Activated CD8-positive, alpha-beta memory T cell treated with anti-CD3 and anti-CD28 coated beads, Interleukin-2, amount 10 ng/mL, durations not matched to agents 7 days and 5 days (primary cell): ENCODE results near the gene RGPD8. TPM values are rescaled to one million over a fixed set of nuclear protein-coding genes. Genes with fewer than 3 reads are reported as not detected.
"Not testable (repeated sequence)": the region's sequence is repeated elsewhere in the genome, so short reads cannot be mapped to it uniquely, and the experiment has no call there.

Source experiments
- ATAC-seq: fragments of 150-1000 bp; cut with Tn5 transposase; one replicate; pipeline ENCODE4 v1.10.0; 2021; ENCODE audit warnings: moderate library complexity
- CTCF ChIA-PET: fragments of 350-600 bp; sonication (Branson Sonifier 250); formaldehyde crosslinking; loops from one replicate; lab custom pipeline; 2021; ENCODE audit warnings: antibody characterized with exemption; lab: Charles Lee
- DNase-seq: peaks from one replicate; pipeline ENCODE4 v3.0.0-alpha.2; 2020
- H3K27ac Mint-ChIP-seq: one replicate; pipeline ENCODE4 v1.8.0; 2021; ENCODE audit warnings: mild to moderate bottlenecking, mixed read lengths
- H3K27me3 Mint-ChIP-seq: one replicate; pipeline ENCODE4 v1.8.0; 2021; ENCODE audit warnings: mixed read lengths
- H3K36me3 Mint-ChIP-seq: one replicate; pipeline ENCODE4 v1.8.0; 2021; ENCODE audit warnings: mild to moderate bottlenecking, mixed read lengths
- H3K4me1 Mint-ChIP-seq: one replicate; pipeline ENCODE4 v1.8.0; 2021; ENCODE audit warnings: mixed read lengths
- H3K4me3 Mint-ChIP-seq: one replicate; pipeline ENCODE4 v1.8.0; 2021; ENCODE audit warnings: mild to moderate bottlenecking, moderate library complexity, mixed read lengths
- H3K9me3 Mint-ChIP-seq: one replicate; pipeline ENCODE4 v1.8.0; 2022; ENCODE audit warnings: low read depth, mixed read lengths
- total RNA-seq, 2 experiments: library from RNA; stranded (reverse); gene quantifications; one replicate each; pipeline ENCODE4 v1.2.3, GENCODE V29; 2021

RGPD8 gene
- total RNA-seq, 2 experiments from 2014 or later: 8.4 to 13.1 TPM

DNA sequence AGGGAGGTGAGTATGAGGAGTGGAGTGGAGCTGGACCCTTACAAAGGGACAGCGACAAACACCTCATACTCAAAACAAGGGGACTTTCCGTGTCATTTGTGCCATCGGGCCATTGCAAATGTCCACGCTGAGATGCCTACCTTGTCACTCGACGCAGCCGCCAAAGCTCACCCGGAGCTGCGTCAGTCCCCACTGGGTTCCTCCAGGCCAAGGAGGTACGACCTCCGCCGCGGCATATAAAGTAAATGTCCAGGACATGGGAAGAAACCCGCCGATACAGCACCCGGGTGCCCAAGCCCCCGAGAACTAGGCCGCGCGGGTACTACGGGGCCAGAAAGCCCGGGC lies 1.1 kb downstream of the RGPD8 start:
- not testable (repeated sequence) for ATAC-seq, H3K9me3 Mint-ChIP-seq, H3K27me3 Mint-ChIP-seq, H3K36me3 Mint-ChIP-seq, DNase-seq
- Mint-ChIP-seq H3K4me1 (peaks cover 12% of the 10 kb centered on the region), H3K27ac (peak overlapping the region; percentile 78), H3K4me3 (peak overlapping the region; percentile 84)
- CTCF ChIA-PET: interaction anchor here (1.5 kb wide), 1 partner anchor 173 kb away, joined by 4 read pairs; no protein-coding TSS in a partner anchor

DNA sequence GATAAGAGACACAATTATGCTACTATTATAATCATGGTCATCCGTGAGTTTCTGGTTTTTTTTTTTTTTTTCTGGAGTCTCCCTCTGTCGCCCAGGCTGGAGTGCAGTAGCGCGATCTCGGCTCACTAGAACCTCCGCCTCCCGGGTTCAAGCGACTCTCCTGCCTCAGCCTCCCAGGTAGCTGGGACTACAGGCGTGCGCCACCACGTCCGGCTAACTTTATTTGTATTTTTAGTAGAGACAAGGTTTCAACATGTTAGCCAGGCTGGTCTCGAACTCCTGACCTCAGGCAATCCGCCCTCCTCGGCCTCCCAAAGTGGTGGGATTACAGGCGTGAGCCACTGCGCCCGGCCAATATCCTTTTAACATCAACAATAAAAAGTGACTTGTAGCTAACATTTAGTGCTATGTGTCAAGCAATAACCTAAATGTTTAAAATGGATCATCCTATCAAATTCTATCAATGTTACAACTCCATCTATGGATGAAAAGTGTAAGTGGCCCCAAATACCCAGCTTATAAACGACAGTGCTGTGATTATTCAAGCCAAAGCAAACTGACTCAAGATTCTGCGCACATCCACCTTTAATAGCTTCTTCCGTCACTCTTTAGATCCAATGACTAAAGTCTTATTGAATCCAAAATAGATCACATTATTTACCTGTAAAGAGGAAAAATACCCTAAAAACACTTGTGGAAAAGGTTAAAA lies 1.7 kb downstream of the RGPD8 start:
- H3K4me1 Mint-ChIP-seq: peaks cover 12% of the 10 kb centered on the region
- not testable (repeated sequence) for H3K27me3 Mint-ChIP-seq, H3K36me3 Mint-ChIP-seq, ATAC-seq, H3K9me3 Mint-ChIP-seq, DNase-seq
- CTCF ChIA-PET: interaction anchor here (1.5 kb wide), 1 partner anchor 173 kb away, joined by 4 read pairs; no protein-coding TSS in a partner anchor
- H3K4me3 Mint-ChIP-seq: peak overlapping the region; percentile 84
- peak overlapping the region; percentile 78 for H3K27ac Mint-ChIP-seq

GRCh38 chr2:112424553-112424952 lies 8.9 kb downstream of the RGPD8 start:
- H3K4me1 Mint-ChIP-seq, CTCF ChIA-PET, H3K36me3 Mint-ChIP-seq, H3K27ac Mint-ChIP-seq, ATAC-seq, DNase-seq, H3K27me3 Mint-ChIP-seq, H3K9me3 Mint-ChIP-seq, H3K4me3 Mint-ChIP-seq: not testable (repeated sequence)

GRCh38 chr2:112416860-112417259 lies 16.6 kb downstream of the RGPD8 start:
- H3K4me3 Mint-ChIP-seq, ATAC-seq, H3K9me3 Mint-ChIP-seq, H3K27me3 Mint-ChIP-seq, H3K27ac Mint-ChIP-seq, H3K4me1 Mint-ChIP-seq, DNase-seq, H3K36me3 Mint-ChIP-seq, CTCF ChIA-PET: not testable (repeated sequence)

- not testable (repeated sequence) for H3K4me1 Mint-ChIP-seq
These were observed 73.4 kb downstream of the RGPD8 start for GRCh38 chr2:112360055-112360454.

GRCh38 chr2:112354335-112354734 lies 79.1 kb downstream of the RGPD8 start:
- H3K4me3 Mint-ChIP-seq, H3K36me3 Mint-ChIP-seq, H3K27ac Mint-ChIP-seq, H3K27me3 Mint-ChIP-seq, DNase-seq, CTCF ChIA-PET, H3K4me1 Mint-ChIP-seq, ATAC-seq, H3K9me3 Mint-ChIP-seq: not testable (repeated sequence)

More at GRCh38 chr2:112360055-112360454, 73.4 kb downstream of the RGPD8 start:
- H3K9me3 Mint-ChIP-seq, DNase-seq, H3K27ac Mint-ChIP-seq, H3K27me3 Mint-ChIP-seq, ATAC-seq, CTCF ChIA-PET, H3K4me3 Mint-ChIP-seq, H3K36me3 Mint-ChIP-seq: not testable (repeated sequence)

GRCh38 chr2:112352809-112353603 lies 80.4 kb downstream of the RGPD8 start:
- H3K4me3 Mint-ChIP-seq, DNase-seq, CTCF ChIA-PET, ATAC-seq, H3K9me3 Mint-ChIP-seq, H3K36me3 Mint-ChIP-seq, H3K27ac Mint-ChIP-seq, H3K27me3 Mint-ChIP-seq, H3K4me1 Mint-ChIP-seq: not testable (repeated sequence)

DNA sequence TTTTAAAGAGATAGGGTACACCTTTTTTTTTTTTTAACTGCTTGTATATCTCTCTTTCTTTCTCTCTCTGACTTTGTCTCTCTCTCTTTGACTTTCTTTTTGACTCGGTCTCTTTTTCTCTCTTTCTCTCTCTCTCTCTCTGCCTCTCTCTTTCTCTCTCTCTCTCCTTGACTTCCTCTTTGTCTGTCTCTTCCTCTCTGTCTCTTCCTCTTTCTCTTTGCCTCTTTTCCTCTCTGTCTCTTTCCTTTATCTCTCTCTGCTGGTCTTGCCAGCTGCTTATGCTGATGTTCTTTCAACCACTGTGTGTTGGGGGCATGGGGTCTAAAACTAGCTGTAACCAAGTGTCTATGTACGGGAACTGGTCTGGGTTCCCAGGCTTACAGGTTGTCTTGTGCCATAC lies 81.2 kb downstream of the RGPD8 start:
- H3K27me3 Mint-ChIP-seq, CTCF ChIA-PET, H3K4me1 Mint-ChIP-seq, H3K36me3 Mint-ChIP-seq, DNase-seq, H3K9me3 Mint-ChIP-seq, ATAC-seq: not testable (repeated sequence)
- Mint-ChIP-seq H3K4me3 (peak overlapping the region; percentile 1), H3K27ac (peak overlapping the region; percentile 64)

DNA sequence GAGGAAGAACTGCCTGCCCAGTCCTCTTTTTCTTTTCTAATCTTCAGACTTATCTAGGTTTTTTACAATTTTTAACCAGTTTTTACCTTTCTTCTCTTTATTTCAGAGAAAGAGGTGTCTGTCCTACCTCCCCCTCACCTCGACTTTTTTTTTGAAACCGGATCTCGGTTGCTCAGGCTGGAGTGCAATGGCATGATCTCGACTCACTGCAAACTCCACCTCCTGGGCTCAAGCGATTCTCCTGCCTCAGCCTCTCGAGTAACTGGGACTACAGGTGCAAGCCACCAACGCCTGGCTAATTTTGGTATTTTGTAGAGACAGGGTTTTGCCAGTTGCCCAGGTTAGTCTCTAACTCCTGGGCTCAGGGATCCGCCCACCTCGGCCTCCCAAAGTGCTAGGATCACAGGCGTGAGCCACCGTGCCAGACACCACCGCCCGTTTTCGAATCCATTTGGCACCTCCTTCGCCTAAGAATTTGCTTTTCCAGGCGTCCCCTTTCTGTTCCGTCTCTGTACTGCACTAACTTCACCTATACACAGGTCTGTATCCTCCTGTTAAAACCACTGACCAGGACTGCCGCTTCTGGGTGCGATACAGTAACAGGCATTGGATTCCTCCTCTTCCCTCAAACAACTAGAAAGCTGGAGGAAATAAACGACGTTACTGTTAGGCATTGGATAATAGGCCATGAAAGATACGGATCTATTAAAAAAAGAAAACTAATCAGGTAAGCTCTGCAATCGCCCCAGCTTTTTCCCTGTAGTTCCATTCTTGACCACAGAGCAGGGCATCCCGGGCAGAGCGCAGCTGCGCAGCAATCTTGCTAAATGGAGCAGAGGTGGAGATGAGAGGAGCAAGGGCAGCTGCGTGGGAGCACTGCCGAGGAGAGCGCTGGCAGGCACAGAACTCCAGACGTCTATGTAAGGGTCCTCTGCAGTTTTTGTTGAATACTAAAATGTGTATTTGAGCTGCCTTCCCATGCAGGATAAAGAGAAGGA lies 88.1 kb downstream of the RGPD8 start:
- no peak for DNase-seq
- peaks cover 16% of the 10 kb centered on the region for H3K4me1 Mint-ChIP-seq
- no peak for ATAC-seq
- peaks cover 3% of the 10 kb centered on the region for H3K9me3 Mint-ChIP-seq
- H3K36me3 Mint-ChIP-seq: peaks cover 2% of the 10 kb centered on the region
- H3K4me3 Mint-ChIP-seq: no peak overlapping the region
- H3K27me3 Mint-ChIP-seq: peaks cover 7% of the 10 kb centered on the region
- no peak overlapping the region for H3K27ac Mint-ChIP-seq
- CTCF ChIA-PET: no interaction called here

- ATAC-seq (peak; percentile 61), DNase-seq (no peak)
- peaks cover 3% of the 10 kb centered on the region for H3K9me3 Mint-ChIP-seq
- H3K27me3 Mint-ChIP-seq: peaks cover 7% of the 10 kb centered on the region
- CTCF ChIA-PET: interaction anchor here (1.1 kb wide), 1 partner anchor 84 kb away, joined by 3 read pairs; no protein-coding TSS in a partner anchor
- H3K4me1 Mint-ChIP-seq: peaks cover 16% of the 10 kb centered on the region
- H3K4me3 Mint-ChIP-seq: no peak overlapping the region
- peak overlapping the region; percentile 21 for H3K27ac Mint-ChIP-seq
- H3K36me3 Mint-ChIP-seq: peaks cover 2% of the 10 kb centered on the region
These were observed 89.4 kb downstream of the RGPD8 start for GRCh38 chr2:112343827-112344585.

DNA sequence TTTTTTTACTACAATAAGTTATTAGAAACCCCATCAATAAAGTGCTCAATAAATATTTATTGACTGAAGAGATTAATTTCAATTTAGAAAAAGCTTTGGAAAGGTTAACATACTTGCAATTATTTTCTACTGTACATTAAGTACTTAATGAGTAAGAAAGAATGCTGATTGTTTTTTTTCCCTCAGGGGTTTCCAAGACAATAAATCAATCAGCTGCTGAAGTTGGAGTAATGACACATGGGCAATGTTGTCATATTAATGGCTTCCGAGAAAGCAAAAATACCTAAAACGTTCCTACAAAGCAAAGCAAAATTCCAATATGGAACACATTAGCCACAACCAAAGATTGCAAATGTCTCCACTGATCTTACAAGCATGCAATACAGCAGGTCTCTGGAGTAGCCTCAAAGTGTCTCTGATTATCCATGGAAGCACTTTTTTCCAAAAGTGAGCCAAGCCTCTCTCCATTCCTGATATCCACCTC lies 91.3 kb downstream of the RGPD8 start:
- H3K9me3 Mint-ChIP-seq: peaks cover 3% of the 10 kb centered on the region
- CTCF ChIA-PET: no interaction called here
- peaks cover 7% of the 10 kb centered on the region for H3K27me3 Mint-ChIP-seq

GRCh38 chr2:112340475-112341267 lies 92.8 kb downstream of the RGPD8 start:
- no peaks in the 10 kb centered on the region for H3K36me3 Mint-ChIP-seq
- CTCF ChIA-PET: no interaction called here
- peaks cover 16% of the 10 kb centered on the region for H3K4me1 Mint-ChIP-seq
- H3K4me3 Mint-ChIP-seq: no peak overlapping the region
- DNase-seq (no peak), ATAC-seq (no peak)
- no peak overlapping the region for H3K27ac Mint-ChIP-seq
- peaks cover 7% of the 10 kb centered on the region for H3K27me3 Mint-ChIP-seq
- no peaks in the 10 kb centered on the region for H3K9me3 Mint-ChIP-seq

More for the DNA sequence above, 91.3 kb downstream of the RGPD8 start:
- H3K27ac Mint-ChIP-seq: no peak overlapping the region
- ATAC-seq (no peak), DNase-seq (no peak)
- H3K36me3 Mint-ChIP-seq: peaks cover 2% of the 10 kb centered on the region
- H3K4me3 Mint-ChIP-seq: no peak overlapping the region
- peaks cover 16% of the 10 kb centered on the region for H3K4me1 Mint-ChIP-seq
